Esophagus squamous epithelium (tissue), 4 donors: ENCODE measurements around the gene QKI.

Source experiments
- CTCF ChIP-seq, 6 experiments: fragments of 450-650 bp in 4 of 6; fragments of 200-600 bp in 2 of 6; sonication (generic) in 2 of 6; IDR thresholded peaks; one replicate each; pipeline ENCODE4 v1.5.1; 2016 to 2019; ENCODE audit warnings: antibody characterized with exemption in 6 of 6, mild to moderate bottlenecking in 4 of 6, moderate library complexity in 4 of 6
- POLR2A ChIP-seq, 4 donors: fragments of 450-650 bp; IDR thresholded peaks; one replicate each; pipeline ENCODE4 v1.6.1; 2017; ENCODE audit warnings: antibody characterized with exemption in 4 of 4, mild to moderate bottlenecking in 4 of 4, moderate library complexity in 3 of 4

DNA sequence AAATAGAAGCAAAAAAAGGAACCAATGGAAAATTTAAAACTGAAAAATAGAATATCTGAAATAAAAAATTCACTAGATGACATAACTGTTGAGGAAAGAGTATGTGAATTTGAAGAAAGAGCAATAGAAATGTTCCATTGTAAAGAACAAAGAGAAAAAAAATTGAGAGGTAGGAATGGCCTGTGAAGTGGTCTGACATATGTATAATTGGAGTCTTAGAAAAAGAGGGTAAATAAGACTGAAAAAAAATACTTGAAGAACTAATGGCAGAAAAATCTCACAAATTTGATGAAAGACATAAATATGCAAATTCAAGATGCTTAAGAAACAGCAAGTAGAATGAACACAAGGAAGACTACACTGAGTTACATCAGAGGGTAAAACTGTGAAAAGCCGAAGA is 93.4 kb downstream of the QKI start:
- TF ChIP-seq CTCF (IDR thresholded peaks at IDR 0.05) (no peak), POLR2A (IDR thresholded peaks at IDR 0.05) (no peak)
